Prostate gland (tissue), 2 donors: ENCODE data around the gene ITM2C.

Experiments
- POLR2A ChIP-seq: fragments of 450-650 bp; IDR thresholded peaks from one replicate; pipeline ENCODE4 v1.6.1; 2016; ENCODE audit warnings: antibody characterized with exemption, mild to moderate bottlenecking
- TF ChIP-seq, protein P1 (sequence below), 4 experiments: fragments of 200-600 bp in 2 of 4; fragments of 450-650 bp in 2 of 4; sonication (generic) in 2 of 4; IDR thresholded peaks; 1 replicate in 3 of 4; 2 replicates in 1 of 4; pipeline ENCODE4 v1.5.1; 2016 to 2019; ENCODE audit warnings: antibody characterized with exemption in 4 of 4, mild to moderate bottlenecking in 2 of 4, moderate library complexity in 2 of 4

DNA sequence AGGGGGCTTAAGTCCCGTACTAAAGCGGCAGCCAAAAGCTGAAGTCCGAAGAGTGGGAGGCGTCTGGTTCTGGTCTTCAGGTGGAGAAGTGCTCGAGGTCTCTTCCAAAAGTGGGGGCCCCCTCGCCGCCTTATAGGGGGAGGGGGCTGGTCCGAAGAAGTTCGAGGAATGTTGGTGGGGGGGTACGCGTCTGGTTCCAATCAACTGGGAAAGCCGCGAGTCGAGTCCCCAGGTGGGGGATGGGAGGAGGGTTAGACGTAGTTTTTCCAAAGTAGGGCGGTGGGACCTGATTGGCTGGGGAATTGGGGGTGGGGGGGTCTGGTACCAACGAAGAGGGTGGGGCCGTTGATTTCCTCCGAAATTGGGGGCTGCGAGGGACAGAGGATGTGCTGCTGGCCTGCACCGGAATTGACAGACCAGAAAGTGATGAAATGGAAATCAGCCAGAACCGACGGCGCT is 594 bp downstream of the ITM2C start:
- TF ChIP-seq, protein P1, sequence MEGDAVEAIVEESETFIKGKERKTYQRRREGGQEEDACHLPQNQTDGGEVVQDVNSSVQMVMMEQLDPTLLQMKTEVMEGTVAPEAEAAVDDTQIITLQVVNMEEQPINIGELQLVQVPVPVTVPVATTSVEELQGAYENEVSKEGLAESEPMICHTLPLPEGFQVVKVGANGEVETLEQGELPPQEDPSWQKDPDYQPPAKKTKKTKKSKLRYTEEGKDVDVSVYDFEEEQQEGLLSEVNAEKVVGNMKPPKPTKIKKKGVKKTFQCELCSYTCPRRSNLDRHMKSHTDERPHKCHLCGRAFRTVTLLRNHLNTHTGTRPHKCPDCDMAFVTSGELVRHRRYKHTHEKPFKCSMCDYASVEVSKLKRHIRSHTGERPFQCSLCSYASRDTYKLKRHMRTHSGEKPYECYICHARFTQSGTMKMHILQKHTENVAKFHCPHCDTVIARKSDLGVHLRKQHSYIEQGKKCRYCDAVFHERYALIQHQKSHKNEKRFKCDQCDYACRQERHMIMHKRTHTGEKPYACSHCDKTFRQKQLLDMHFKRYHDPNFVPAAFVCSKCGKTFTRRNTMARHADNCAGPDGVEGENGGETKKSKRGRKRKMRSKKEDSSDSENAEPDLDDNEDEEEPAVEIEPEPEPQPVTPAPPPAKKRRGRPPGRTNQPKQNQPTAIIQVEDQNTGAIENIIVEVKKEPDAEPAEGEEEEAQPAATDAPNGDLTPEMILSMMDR (IDR thresholded peaks at IDR 0.05): no peak
- TF ChIP-seq POLR2A: no peak
